ENCODE measurements around the gene FSTL5. TPM values are rescaled to one million over a fixed set of nuclear protein-coding genes. Genes with fewer than 3 reads are reported as not detected.

The FSTL5 gene
- total RNA-seq, 2 experiments from 2014 or later = not detected

DNA sequence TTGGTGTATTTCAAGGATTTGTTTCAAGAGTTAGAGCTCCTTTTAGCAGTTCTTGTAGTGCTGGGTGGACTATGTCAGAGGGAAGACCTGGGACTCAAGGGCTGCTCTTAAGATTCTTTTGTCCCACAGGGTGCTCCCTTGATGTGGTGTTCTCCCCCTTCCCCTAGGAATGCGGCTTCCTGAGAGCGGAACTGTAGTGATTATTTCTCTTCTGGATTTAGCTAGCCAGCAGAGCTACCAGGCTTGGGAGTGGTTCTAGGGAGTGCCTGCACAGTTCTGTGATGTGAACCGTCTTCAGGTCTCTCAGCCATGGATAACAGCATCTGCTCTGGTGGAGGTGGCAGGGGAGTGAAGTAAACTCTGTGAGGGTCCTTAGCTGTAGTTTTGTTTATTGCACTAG is 336.8 kb downstream of the FSTL5 start:
- ChIA-PET CTCF (no interaction called here), POLR2A (no interaction called here)
- Mint-ChIP-seq H3K9me3 (no peaks in the 10 kb centered on the region), H3K36me3 (ENCODE audit: low read depth) (no peaks in the 10 kb centered on the region), H3K4me3 (no peak overlapping the region), H3K27ac (no peak overlapping the region), H3K27me3 (no peaks in the 10 kb centered on the region), H3K4me1 (no peaks in the 10 kb centered on the region)
- DNase-seq = no peak

- H3K9me3 Mint-ChIP-seq = no peaks in the 10 kb centered on the region
- H3K4me1 Mint-ChIP-seq = no peaks in the 10 kb centered on the region
- no peaks in the 10 kb centered on the region for H3K36me3 Mint-ChIP-seq (ENCODE audit: low read depth)
Observed at GRCh38 chr4:161823450-161823849, 340.4 kb downstream of the FSTL5 start.

DNA sequence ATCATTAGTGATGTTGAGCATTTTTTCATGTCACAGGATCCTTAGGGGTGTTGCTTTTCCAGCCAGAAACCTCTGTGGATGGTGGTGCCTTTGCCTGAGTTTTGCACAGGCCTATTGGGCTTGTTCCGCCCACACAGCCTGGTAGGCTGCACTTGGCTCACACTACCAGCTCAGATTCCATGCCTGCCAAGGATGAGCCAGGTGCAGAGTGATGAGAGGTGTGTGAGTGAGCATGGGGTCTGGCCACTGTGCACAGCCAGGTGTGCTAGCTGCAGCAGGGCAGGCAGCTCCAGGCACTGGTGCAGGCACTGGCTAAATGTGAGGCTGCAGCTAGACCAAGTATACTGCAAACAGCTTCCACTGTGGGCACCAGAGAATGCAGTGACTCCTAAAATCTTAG is 341.6 kb downstream of the FSTL5 start:
- Mint-ChIP-seq H3K27ac (no peak overlapping the region), H3K27me3 (no peaks in the 10 kb centered on the region), H3K36me3 (ENCODE audit: low read depth) (no peaks in the 10 kb centered on the region), H3K9me3 (no peaks in the 10 kb centered on the region), H3K4me1 (no peaks in the 10 kb centered on the region), H3K4me3 (no peak overlapping the region)
- POLR2A ChIA-PET = no interaction called here
- no peak for DNase-seq
- CTCF ChIA-PET = no interaction called here

More at GRCh38 chr4:161823450-161823849, 340.4 kb downstream of the FSTL5 start:
- ChIA-PET CTCF (no interaction called here), POLR2A (no interaction called here)
- H3K27ac Mint-ChIP-seq = no peak overlapping the region
- no peaks in the 10 kb centered on the region for H3K27me3 Mint-ChIP-seq
- no peak for DNase-seq
- no peak overlapping the region for H3K4me3 Mint-ChIP-seq

GRCh38 chr4:161817914-161818313 is 345.9 kb downstream of the FSTL5 start:
- DNase-seq = no peak
- Mint-ChIP-seq H3K4me1 (no peaks in the 10 kb centered on the region), H3K27ac (no peak overlapping the region), H3K9me3 (no peaks in the 10 kb centered on the region), H3K27me3 (no peaks in the 10 kb centered on the region), H3K4me3 (no peak overlapping the region), H3K36me3 (ENCODE audit: low read depth) (no peaks in the 10 kb centered on the region)
- CTCF ChIA-PET = no interaction called here
- POLR2A ChIA-PET = no interaction called here

GRCh38 chr4:161816958-161817357 is 346.8 kb downstream of the FSTL5 start:
- Mint-ChIP-seq H3K27ac (no peak overlapping the region), H3K27me3 (no peaks in the 10 kb centered on the region)
- POLR2A ChIA-PET = no interaction called here

DNA sequence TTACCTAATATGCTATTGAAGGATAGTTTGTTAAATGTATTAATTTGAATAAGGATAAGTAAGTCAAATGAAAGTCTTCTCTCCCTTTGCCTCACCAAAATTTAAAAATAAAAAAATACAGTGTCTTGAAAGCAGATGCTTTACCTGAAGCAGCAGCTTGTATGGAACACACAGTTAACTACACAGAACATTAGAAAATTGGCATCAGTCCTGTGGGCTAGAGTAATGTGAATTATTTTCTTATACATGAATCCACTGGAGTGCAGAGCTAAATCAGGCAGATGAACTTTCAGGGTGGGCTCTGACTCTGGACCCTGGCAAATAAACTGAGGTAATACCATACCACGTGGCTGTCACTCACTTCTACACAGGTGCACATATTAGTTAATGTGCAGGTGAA is 348.0 kb downstream of the FSTL5 start:
- no peaks in the 10 kb centered on the region for H3K9me3 Mint-ChIP-seq
- POLR2A ChIA-PET = no interaction called here
- no peaks in the 10 kb centered on the region for H3K4me1 Mint-ChIP-seq
- no peak for DNase-seq
- H3K27me3 Mint-ChIP-seq = no peaks in the 10 kb centered on the region
- CTCF ChIA-PET = no interaction called here
- no peak overlapping the region for H3K4me3 Mint-ChIP-seq
- no peak overlapping the region for H3K27ac Mint-ChIP-seq
- H3K36me3 Mint-ChIP-seq (ENCODE audit: low read depth) = no peaks in the 10 kb centered on the region

More at GRCh38 chr4:161816958-161817357, 346.8 kb downstream of the FSTL5 start:
- Mint-ChIP-seq H3K9me3 (no peaks in the 10 kb centered on the region), H3K36me3 (ENCODE audit: low read depth) (no peaks in the 10 kb centered on the region), H3K4me1 (no peaks in the 10 kb centered on the region), H3K4me3 (no peak overlapping the region)
- CTCF ChIA-PET = interaction anchor here (0.6 kb wide), 1 partner anchor 202 kb away, joined by 5 read pairs; no protein-coding TSS in a partner anchor
- no peak for DNase-seq

- no peak for DNase-seq
- POLR2A ChIA-PET = no interaction called here
- Mint-ChIP-seq H3K27ac (no peak overlapping the region), H3K36me3 (ENCODE audit: low read depth) (no peaks in the 10 kb centered on the region), H3K9me3 (no peaks in the 10 kb centered on the region), H3K4me1 (no peaks in the 10 kb centered on the region), H3K4me3 (no peak overlapping the region), H3K27me3 (no peaks in the 10 kb centered on the region)
- CTCF ChIA-PET = no interaction called here
Observed at GRCh38 chr4:161813889-161814288, 349.9 kb downstream of the FSTL5 start.

- Mint-ChIP-seq H3K27ac (no peak overlapping the region), H3K36me3 (ENCODE audit: low read depth) (no peaks in the 10 kb centered on the region), H3K27me3 (no peaks in the 10 kb centered on the region), H3K4me3 (no peak overlapping the region), H3K4me1 (no peaks in the 10 kb centered on the region), H3K9me3 (no peaks in the 10 kb centered on the region)
- no peak for DNase-seq
- POLR2A ChIA-PET = no interaction called here
- CTCF ChIA-PET = no interaction called here
Observed at GRCh38 chr4:161813389-161813788, 350.4 kb downstream of the FSTL5 start.

DNA sequence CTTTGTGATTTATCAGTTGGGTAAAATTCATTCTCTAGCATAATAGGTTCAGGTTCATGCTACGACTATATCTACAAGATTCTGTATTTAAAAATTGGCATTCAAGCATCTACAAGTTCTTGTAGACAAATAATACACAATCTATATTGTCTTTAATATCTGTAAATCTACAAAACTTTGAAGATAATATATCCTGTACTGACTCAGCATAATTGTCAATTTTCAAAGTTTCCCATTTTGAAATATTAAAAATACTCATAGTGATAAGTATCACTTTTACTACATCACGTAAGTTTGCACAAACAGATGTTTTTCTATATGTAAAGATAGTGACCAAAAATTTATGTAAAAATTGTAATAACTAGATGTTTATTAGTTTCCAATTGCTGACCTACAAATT is 360.6 kb downstream of the FSTL5 start:
- no peak for DNase-seq
- Mint-ChIP-seq H3K4me1 (no peaks in the 10 kb centered on the region), H3K27ac (no peak overlapping the region), H3K27me3 (no peaks in the 10 kb centered on the region), H3K36me3 (ENCODE audit: low read depth) (no peaks in the 10 kb centered on the region), H3K4me3 (no peak overlapping the region), H3K9me3 (peaks cover 3% of the 10 kb centered on the region)
- ChIA-PET CTCF (no interaction called here), POLR2A (no interaction called here)

DNA sequence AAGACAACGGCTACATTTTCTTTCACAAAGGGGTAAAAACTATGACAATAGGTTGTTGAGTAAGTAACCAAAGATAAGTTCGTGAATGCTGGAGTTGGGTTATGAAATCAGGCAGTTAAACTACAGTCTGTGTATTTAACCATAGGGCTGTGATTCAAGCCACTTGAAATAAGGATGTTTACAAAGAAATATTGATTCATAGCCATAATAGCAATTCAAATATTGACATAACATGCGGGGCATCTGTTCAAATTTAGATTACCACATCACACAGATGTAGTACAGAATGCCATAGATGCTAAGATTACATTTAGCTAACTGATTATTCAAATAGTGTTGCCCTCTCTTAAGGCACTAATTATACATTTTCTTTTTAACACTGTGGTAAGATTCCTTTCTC is 364.1 kb downstream of the FSTL5 start:
- ChIA-PET CTCF (no interaction called here), POLR2A (no interaction called here)
- H3K4me3 Mint-ChIP-seq = no peak overlapping the region

DNA sequence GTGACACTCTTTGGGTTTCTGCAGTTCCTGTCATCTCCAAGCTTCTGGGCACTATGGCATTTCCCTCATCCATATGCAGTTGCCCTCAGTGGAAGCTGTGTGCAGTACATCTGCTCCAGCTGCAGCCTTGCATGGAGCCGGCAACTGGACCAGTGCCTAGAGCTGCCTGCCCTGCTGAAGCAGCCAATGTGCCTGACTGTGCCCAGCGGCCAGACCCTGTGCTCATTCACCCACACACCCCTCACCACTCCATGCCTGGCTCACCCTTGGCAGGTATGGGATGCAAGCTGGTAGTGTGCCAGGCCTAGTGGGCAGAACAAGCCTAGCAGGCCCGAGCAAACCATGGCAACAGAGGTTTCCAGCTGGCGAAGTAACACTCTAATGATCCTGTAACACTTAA is 370.8 kb downstream of the FSTL5 start:
- no peak for DNase-seq
- no peaks in the 10 kb centered on the region for H3K27me3 Mint-ChIP-seq
- no peak overlapping the region for H3K27ac Mint-ChIP-seq

More for the DNA sequence above, 364.1 kb downstream of the FSTL5 start:
- no peaks in the 10 kb centered on the region for H3K36me3 Mint-ChIP-seq (ENCODE audit: low read depth)
- DNase-seq = no peak
- H3K27me3 Mint-ChIP-seq = no peaks in the 10 kb centered on the region
- no peak overlapping the region for H3K27ac Mint-ChIP-seq
- H3K4me1 Mint-ChIP-seq = no peaks in the 10 kb centered on the region
- no peaks in the 10 kb centered on the region for H3K9me3 Mint-ChIP-seq

DNA sequence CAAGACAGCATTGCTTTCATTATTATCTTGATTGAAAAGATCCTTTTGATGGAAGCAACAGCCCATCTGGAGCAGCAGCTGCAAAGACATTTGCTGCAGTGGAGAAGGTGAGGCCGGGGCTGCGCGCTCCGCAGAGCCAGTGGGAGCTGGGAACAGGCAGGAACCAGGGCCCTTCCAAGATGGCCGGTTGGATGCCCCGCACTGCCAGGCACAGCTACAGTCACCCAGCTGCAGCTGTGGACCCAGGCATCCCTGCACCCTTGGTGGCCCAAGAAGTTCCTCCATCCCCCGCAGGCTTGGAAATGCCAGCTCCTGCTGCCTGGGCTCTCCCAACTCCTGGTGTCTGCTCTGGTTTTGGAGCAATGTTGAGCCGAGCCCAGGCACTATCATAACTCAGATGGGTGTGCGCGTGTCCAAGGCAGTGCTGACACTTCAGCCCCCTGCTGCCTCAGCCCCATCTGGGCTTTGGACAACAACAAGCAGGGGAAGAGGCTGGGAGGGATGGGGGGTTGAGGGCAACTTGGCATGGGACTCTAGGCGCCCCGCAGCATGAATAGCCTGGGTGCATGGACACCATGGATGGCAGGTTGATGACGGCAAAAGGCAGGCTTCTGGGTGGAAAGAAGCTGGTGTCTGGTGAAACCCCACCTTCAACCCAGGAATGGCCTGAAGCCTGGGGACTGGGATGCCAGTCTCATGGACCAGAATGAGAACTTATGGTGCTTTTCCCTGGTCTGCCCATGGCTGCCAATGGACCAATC is 371.8 kb downstream of the FSTL5 start:
- CTCF ChIA-PET = no interaction called here
- POLR2A ChIA-PET = no interaction called here

More for the DNA sequence above, 370.8 kb downstream of the FSTL5 start:
- Mint-ChIP-seq H3K4me3 (no peak overlapping the region), H3K36me3 (ENCODE audit: low read depth) (no peaks in the 10 kb centered on the region), H3K4me1 (no peaks in the 10 kb centered on the region), H3K9me3 (no peaks in the 10 kb centered on the region)
- POLR2A ChIA-PET = no interaction called here
- CTCF ChIA-PET = no interaction called here

GRCh38 chr4:161767116-161767515 is 396.7 kb downstream of the FSTL5 start:
- Mint-ChIP-seq H3K9me3 (peaks cover 2% of the 10 kb centered on the region), H3K27ac (no peak overlapping the region), H3K27me3 (no peaks in the 10 kb centered on the region), H3K4me3 (no peak overlapping the region), H3K4me1 (no peaks in the 10 kb centered on the region), H3K36me3 (ENCODE audit: low read depth) (no peaks in the 10 kb centered on the region)
- ChIA-PET POLR2A (no interaction called here), CTCF (no interaction called here)
- DNase-seq = no peak

More for the DNA sequence above, 371.8 kb downstream of the FSTL5 start:
- Mint-ChIP-seq H3K36me3 (ENCODE audit: low read depth) (no peaks in the 10 kb centered on the region), H3K27ac (no peak overlapping the region), H3K9me3 (no peaks in the 10 kb centered on the region), H3K4me3 (no peak overlapping the region), H3K27me3 (no peaks in the 10 kb centered on the region), H3K4me1 (no peaks in the 10 kb centered on the region)
- DNase-seq = no peak

DNA sequence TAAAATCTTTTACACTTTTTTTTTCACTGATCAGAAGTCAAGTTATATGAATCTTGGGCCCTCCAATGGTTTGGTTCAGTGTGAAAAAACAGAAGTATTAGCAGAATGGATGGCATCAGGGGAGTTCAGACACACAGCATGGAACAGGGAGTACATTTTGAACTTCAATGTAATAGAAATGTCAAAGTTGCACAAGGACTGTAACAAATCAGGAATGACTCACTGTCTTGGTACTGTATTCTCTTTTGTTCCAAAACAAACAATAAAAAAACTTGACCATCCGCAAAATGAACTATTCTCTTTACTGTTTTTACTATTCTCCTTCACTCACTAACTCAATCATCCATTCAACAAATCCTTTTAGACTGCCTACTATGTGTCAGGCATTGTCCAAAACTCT is 401.0 kb downstream of the FSTL5 start:
- DNase-seq = no peak
- POLR2A ChIA-PET = no interaction called here
- no peaks in the 10 kb centered on the region for H3K27me3 Mint-ChIP-seq
- H3K27ac Mint-ChIP-seq = no peak overlapping the region
- H3K9me3 Mint-ChIP-seq = peaks cover 5% of the 10 kb centered on the region
- CTCF ChIA-PET = no interaction called here
- H3K4me1 Mint-ChIP-seq = no peaks in the 10 kb centered on the region
- H3K4me3 Mint-ChIP-seq = no peak overlapping the region
- H3K36me3 Mint-ChIP-seq (ENCODE audit: low read depth) = no peaks in the 10 kb centered on the region

All from activated CD4-positive, alpha-beta T cell treated with anti-CD3 and anti-CD28 coated beads, Interleukin-2, amount 10 ng/mL, durations not matched to agents 7 days and 5 days (primary cell).